Cardiac fibroblast (primary cell): Measurements from ENCODE around the gene AGPAT1.

Experiments
- DNase-seq, 2 donors: peaks; one replicate each; pipeline versions ENCODE4 v3.0.0 to v3.0.0-alpha.2; 2010; ENCODE audit warnings: low read depth in 2 of 2
- H3K4me3 ChIP-seq, 2 donors: replicated peaks in 1 of 2; 1 replicate in 1 of 2; 2 replicates in 1 of 2; pipeline ENCODE4 v1.5.1; 2011; ENCODE audit warnings: low read depth in 2 of 2, low read length in 2 of 2, mild to moderate bottlenecking in 2 of 2, moderate library complexity in 1 of 2
- TF ChIP-seq, protein P1 (sequence below): IDR thresholded peaks from one replicate; pipeline ENCODE4 v1.5.1; 2011; ENCODE audit warnings: low read depth, mild to moderate bottlenecking, low read length, inconsistent platforms

Gene AGPAT1

DNA sequence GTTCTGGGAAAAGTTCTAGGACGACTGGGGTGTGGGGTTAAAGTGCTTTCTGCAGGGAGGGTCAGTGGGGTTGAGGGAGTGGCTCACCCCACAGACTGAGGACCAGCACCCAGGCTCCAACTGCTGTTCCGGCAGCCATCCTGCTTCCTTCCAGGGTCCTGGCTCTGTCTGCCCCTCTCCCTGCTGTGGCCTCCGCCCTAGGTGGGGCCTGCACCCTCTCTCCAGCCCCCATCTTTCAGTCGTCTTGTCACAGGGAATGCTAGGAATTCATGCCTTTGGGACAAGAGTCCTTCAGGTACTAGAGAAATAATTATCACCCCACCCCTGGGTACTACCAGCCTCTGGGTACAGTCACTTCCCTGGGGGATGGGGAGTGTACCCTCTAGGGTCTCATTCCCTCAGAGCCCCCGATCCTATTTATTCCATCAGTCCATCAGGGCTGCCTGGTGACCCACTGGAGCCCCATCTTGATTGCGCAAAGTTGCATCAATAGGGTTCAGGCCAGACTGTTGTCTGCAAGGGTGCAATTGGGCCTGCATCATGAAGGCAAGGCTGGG lies 8.3 kb upstream of the AGPAT1 start, which contains the start of gene AGER:
Gene AGER (minus strand): TSS at position 170 of the 557 bp plus-strand sequence. CDS start 31 bp downstream, at position 139.
- no peak for DNase-seq
- no peak within 1 kb of the TSS for H3K4me3 ChIP-seq
- TF ChIP-seq, protein P1, sequence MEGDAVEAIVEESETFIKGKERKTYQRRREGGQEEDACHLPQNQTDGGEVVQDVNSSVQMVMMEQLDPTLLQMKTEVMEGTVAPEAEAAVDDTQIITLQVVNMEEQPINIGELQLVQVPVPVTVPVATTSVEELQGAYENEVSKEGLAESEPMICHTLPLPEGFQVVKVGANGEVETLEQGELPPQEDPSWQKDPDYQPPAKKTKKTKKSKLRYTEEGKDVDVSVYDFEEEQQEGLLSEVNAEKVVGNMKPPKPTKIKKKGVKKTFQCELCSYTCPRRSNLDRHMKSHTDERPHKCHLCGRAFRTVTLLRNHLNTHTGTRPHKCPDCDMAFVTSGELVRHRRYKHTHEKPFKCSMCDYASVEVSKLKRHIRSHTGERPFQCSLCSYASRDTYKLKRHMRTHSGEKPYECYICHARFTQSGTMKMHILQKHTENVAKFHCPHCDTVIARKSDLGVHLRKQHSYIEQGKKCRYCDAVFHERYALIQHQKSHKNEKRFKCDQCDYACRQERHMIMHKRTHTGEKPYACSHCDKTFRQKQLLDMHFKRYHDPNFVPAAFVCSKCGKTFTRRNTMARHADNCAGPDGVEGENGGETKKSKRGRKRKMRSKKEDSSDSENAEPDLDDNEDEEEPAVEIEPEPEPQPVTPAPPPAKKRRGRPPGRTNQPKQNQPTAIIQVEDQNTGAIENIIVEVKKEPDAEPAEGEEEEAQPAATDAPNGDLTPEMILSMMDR = no peak

DNA sequence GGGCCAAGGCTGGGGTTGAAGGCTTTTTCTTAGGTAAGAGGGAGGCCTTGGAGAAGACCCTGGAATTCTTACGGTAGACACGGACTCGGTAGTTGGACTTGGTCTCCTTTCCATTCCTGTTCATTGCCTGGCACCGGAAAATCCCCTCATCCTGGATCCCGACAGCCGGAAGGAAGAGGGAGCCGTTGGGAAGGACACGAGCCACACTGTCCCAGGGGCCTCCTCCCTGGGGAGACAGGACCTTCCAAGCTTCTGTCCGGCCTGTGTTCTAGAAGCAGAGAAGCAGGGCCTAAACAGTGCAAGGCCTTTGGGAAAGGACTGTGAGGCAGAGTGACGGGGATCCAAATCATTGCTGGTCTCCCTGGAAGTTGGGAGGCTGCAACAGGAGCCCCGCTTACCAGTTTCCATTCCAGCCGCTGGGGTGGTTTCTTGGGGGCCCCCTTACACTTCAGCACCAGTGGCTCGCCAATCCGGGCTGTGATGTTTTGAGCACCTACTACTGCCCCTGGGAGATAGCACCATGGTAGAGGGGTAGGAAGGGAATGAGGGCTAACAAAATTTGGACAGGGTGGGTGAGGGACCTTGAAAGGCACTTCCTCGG lies 7.7 kb upstream of the AGPAT1 start:
- no peak overlapping the region for H3K4me3 ChIP-seq
- DNase-seq = no peak
- TF ChIP-seq, protein P1 = no peak

DNA sequence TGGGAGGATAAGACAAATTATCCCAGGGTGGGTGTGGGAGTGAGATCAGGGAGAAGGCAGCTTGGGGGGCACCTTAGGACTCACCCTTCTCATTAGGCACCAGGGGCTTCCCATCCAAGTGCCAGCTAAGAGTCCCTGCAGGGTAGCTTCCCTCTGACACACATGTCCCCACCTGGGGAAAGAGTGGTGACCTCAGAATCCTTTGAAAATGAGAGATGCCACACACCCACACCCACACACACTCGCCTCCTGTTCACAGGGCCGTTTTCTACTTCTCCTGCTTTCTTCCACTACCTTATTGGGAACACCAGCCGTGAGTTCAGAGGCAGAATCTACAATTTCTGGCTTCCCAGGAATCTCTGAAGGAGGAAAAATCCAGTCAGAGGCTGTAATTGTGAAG lies 7.1 kb upstream of the AGPAT1 start:
- TF ChIP-seq, protein P1 = no peak
- no peak overlapping the region for H3K4me3 ChIP-seq
- no peak for DNase-seq

DNA sequence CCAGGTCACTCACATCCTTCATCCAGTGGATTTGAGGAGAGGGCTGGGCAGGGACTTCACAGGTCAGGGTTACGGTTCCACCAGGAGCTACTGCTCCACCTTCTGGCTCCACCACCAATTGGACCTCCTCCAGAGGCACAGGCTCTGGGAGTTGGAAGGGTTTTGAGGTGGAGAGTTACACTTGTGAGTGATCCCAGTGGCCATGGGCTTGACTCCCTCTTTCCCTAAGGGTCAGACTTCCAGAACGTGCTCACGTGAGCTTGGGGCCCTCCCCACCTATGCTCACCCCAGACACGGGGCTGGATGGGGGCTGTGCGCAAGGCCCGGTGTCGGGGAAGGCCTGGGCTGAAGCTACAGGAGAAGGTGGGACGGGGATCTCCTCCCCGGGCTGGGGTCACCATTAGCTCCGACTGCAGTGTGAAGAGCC lies 6.7 kb upstream of the AGPAT1 start:
- TF ChIP-seq, protein P1 = no peak
- DNase-seq = no peak
- H3K4me3 ChIP-seq = no peak overlapping the region

DNA sequence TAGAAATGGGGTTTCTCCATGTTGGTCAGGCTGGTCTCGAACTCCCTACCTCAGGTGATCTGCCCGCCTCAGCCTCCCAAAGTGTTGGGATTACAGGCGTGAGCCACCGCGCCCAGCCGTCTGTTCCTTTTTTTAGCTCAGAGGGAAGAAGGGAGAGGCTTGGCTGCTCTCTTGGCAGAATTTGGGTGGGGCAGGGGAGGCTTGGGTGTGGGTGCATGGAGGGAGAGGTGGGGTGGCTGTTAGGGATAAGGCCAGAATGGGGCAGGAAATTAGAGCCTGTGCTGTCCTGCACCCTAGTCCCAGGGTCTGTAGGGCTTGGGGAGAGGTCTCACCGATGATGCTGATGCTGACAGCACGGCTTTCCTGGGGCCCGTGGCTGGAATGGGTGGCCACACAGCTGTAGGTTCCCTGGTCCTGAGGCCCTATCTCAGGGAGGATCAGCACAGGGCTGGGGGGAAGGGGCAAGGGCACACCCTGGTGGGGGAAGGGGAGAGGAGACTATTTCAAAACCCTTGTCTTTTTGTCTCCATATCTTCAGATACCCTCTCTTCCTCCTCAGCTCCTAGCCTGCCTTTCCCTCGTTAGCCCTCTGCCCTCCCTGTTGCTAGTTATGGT lies 6.1 kb upstream of the AGPAT1 start:
- TF ChIP-seq, protein P1 = no peak
- DNase-seq = no peak
- no peak overlapping the region for H3K4me3 ChIP-seq

DNA sequence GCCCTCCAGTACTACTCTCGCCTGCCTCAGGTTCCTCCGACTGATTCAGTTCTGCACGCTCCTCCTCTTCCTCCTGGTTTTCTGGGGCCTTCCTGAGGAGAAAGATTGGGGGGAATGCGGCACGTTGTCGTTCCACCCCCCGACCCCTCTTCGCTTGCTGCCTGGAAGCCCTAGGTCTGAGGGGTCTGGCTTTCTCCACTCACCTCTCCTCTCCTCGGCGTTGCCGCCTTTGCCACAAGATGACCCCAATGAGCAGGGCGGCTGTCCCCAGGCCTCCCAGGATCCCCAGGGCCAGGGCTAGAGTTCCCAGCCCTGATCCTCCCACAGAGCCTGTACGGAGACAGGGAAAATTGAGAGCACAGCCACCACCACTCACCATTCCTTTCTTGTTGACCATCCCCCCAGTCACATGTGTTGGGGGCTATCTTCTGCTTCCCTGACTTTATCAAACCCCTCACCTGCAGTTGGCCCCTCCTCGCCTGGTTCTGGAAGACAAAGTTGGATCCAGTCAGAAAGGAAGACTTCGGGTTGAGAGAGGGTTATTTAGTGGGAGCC lies 5.3 kb upstream of the AGPAT1 start:
- TF ChIP-seq, protein P1 = no peak
- no peak overlapping the region for H3K4me3 ChIP-seq
- DNase-seq = no peak
